GM06990 (cell line): Measurements from ENCODE around the gene LEFTY1.
"Not testable (repeated sequence)": the region's sequence is repeated elsewhere in the genome, so short reads cannot be mapped to it uniquely, and the experiment has no call there.

ENCODE experiments used
- DNase-seq: peaks from one replicate; pipeline ENCODE4 v3.0.0-alpha.2; 2011; ENCODE audit not compliant: insufficient read length; ENCODE audit errors: extremely low read depth
- H3K27me3 ChIP-seq: replicated peaks from 2 replicates; pipeline ENCODE4 v1.6.0; 2011; ENCODE audit warnings: low read length; ENCODE audit not compliant: control insufficient read depth, insufficient read depth
- H3K36me3 ChIP-seq: 2 replicates; pipeline ENCODE4 v1.5.1; 2011; ENCODE audit warnings: low read length; ENCODE audit not compliant: control insufficient read depth, insufficient read depth
- H3K4me3 ChIP-seq: replicated peaks from 2 replicates; pipeline ENCODE4 v1.5.1; 2011; ENCODE audit warnings: low read depth, mild to moderate bottlenecking, control low read depth, low read length
- CTCF ChIP-seq: IDR thresholded peaks from 2 replicates; pipeline ENCODE4 v1.5.1; 2011; ENCODE audit warnings: low read length, control low read depth, mild to moderate bottlenecking, inconsistent platforms; ENCODE audit not compliant: insufficient read depth, poor library complexity, severe bottlenecking

The LEFTY1 gene

GRCh38 chr1:225933072-225933471 lies 44.1 kb upstream of the LEFTY1 start:
- H3K36me3 ChIP-seq: no peaks in the 10 kb centered on the region
- H3K27me3 ChIP-seq: no peaks in the 10 kb centered on the region
- H3K4me3 ChIP-seq: no peak overlapping the region
- no peak for DNase-seq
- TF ChIP-seq CTCF: no peak

GRCh38 chr1:225931270-225932136 lies 42.6 kb upstream of the LEFTY1 start:
- no peaks in the 10 kb centered on the region for H3K36me3 ChIP-seq
- no peak overlapping the region for H3K4me3 ChIP-seq
- no peak for TF ChIP-seq CTCF
- no peak for DNase-seq
- H3K27me3 ChIP-seq: no peaks in the 10 kb centered on the region

- no peaks in the 10 kb centered on the region for H3K36me3 ChIP-seq
- H3K4me3 ChIP-seq: no peak overlapping the region
- H3K27me3 ChIP-seq: no peaks in the 10 kb centered on the region
- no peak for TF ChIP-seq CTCF
- DNase-seq: no peak
Observed at GRCh38 chr1:225930566-225930965, 41.6 kb upstream of the LEFTY1 start.

- H3K36me3 ChIP-seq: not testable (repeated sequence)
Observed at GRCh38 chr1:225929462-225929861, 40.5 kb upstream of the LEFTY1 start.

GRCh38 chr1:225928186-225929175 lies 39.5 kb upstream of the LEFTY1 start:
- no peak for DNase-seq

More at GRCh38 chr1:225929462-225929861, 40.5 kb upstream of the LEFTY1 start:
- not testable (repeated sequence) for H3K4me3 ChIP-seq, DNase-seq, H3K27me3 ChIP-seq

More at GRCh38 chr1:225928186-225929175, 39.5 kb upstream of the LEFTY1 start:
- Histone ChIP-seq H3K27me3 (no peaks in the 10 kb centered on the region), H3K36me3 (no peaks in the 10 kb centered on the region), H3K4me3 (no peak overlapping the region)
- TF ChIP-seq CTCF: no peak
